HG03135 (cell line): ENCODE results near the gene ADARB2.

Source experiments
- ATAC-seq: cut with Tn5 transposase; IDR thresholded peaks from one replicate; pipeline ENCODE4 v1.9.1; 2021; ENCODE audit warnings: mild to moderate bottlenecking, moderate library complexity; ENCODE audit not compliant: unreplicated experiment

ADARB2 gene

GRCh38 chr10:1509011-1509530 is 228.3 kb downstream of the ADARB2 start:
- no peak for ATAC-seq

- ATAC-seq, result no peak
Observed at GRCh38 chr10:1508096-1508495, 229.2 kb downstream of the ADARB2 start.

GRCh38 chr10:1507436-1507835 is 229.9 kb downstream of the ADARB2 start:
- ATAC-seq, result no peak

- ATAC-seq, result no peak
Observed at GRCh38 chr10:1504940-1505339, 232.4 kb downstream of the ADARB2 start.

- no peak for ATAC-seq
Observed at GRCh38 chr10:1504286-1504685, 233.0 kb downstream of the ADARB2 start.

DNA sequence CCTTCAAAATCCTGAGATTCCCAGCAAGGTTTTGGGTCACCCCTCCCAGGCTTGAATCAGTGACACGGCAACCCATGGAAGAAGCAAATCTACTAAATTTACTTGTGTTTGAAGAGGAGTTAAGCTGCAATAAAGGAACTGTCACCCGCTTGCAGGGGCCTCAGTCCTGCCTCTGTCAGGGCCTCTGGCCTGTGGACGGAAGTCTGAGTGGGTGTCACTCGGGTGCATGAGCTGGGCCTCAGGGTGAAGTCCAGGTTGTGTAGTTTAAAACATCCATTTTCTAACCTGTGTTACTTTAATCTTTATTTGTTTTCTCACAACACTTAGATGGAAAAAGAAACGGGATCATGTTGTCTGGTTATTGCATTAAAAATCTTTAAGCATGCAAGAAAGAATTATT is 234.9 kb downstream of the ADARB2 start:
- no peak for ATAC-seq

- ATAC-seq, result no peak
Observed at GRCh38 chr10:1499359-1499957, 237.9 kb downstream of the ADARB2 start.

- no peak for ATAC-seq
Observed at GRCh38 chr10:1498746-1499358, 238.5 kb downstream of the ADARB2 start.

- no peak for ATAC-seq
Observed at GRCh38 chr10:1495915-1496517, 241.3 kb downstream of the ADARB2 start.

DNA sequence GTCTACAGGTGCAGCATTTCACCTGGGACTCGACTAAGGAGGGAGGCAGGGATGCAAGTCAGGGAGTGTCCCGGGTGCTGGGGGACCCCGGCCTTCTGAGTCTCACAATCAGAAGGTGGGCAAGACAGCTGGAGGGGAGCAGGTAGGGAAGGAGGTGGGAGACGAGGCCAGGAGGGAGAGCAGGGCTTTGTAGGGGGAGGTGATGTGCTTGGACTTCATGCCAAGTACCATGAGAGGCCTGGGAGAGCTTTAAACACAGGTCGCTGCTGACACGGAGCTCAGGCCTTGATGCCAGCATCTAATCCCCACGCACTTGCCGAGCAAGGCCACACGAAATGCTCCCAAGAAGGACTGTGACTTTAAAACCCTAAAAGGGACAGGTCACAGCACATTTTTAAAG is 244.7 kb downstream of the ADARB2 start:
- no peak for ATAC-seq

DNA sequence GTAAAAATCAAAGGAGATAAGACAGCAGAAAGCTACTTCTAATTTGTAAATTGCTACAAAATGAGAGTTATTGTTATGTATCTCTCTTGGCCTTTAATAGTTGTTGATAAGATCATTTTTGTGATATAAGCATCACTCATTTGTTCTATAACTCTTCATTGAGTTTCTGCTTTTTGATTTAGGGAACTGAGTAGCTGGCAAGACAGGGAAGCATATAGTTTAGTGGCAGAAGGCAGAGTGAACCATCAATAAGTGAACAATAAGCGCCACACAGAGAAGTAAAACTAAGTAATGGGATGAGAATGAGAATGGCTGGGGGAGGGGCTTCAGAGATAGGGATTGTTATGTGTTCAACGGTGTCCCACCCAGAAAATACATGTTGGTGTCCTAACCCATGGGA is 245.4 kb downstream of the ADARB2 start:
- no peak for ATAC-seq

GRCh38 chr10:1489801-1490200 is 247.5 kb downstream of the ADARB2 start:
- no peak for ATAC-seq

GRCh38 chr10:1488970-1489548 is 248.3 kb downstream of the ADARB2 start:
- ATAC-seq, result peak; percentile 90

DNA sequence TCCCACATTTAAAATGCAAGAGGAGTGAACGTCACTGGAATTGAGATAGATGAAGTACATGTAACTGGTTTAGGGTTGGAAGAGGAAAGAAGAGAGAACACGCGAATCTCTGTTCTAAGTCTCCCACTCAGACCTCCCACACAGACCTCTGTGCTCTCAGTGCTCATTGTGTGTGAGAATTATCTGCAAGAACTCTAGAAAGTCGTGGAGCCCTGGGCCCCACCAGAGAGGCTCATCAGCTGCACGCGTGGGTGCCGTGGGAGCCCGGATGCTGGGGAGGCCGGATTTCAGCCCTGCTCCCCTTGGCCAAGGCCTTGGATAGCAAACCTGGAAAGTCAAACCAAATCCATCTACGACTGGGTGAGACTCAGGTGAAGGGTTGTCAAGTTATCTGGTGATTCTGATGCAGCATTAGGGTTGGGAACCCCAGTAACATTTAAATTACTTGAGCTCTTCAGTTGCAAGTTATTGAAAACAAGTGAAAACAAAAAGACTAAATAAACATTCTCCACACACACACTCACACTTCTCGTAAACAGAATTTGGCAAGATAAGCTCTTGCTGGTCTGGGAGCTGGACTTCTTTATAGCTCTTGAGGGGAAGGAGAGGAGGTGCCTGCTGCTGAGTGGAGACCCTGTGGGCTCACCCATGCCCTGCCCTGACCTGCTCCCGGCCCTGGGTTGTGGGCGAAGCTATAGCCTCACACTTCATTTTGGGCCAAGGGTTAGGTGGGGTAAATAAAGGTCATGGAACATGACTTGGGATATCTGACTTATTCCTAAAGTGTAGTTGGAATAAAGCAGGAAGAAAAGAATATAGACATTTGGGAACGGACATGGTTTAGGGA is 250.3 kb downstream of the ADARB2 start:
- no peak for ATAC-seq

DNA sequence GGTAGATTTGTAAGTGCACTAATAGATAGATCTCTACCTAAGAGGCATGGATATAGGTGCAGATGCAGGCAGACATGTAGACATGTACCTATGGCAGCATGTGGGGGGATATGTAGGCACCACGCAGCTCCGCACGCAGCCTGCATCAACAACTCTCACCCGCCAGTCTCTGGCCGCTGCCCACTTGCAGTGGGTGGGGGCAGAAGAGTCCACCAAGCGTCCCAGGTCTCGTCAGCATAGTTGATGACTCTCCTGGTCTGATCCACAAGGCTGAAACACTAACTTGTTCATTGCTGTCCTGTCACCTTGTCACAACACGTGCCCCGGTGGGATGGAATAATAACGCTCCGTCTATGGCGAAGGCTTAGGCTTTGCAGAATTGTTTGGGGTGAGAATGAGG is 252.0 kb downstream of the ADARB2 start:
- ATAC-seq, result no peak

- no peak for ATAC-seq
Observed at GRCh38 chr10:1483826-1484225, 253.5 kb downstream of the ADARB2 start.

DNA sequence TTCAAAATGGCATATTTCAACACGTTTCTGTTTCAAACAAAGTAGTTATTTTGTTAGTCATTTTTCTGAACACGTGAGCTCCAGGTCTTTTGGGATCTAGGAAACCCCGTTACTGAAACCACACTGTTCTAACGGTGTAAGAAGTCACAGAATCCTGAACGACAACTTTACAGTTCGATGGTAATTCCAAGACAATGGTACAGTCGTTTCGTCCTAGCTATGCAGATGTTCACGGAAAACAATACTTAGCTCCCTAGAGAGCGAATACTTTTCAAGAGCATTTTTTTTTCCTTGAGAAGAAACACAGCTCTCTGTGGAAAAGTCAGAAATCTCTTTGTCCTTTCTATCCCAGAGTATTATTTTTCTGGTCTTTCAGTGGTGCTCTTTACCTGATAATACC is 254.1 kb downstream of the ADARB2 start:
- ATAC-seq, result no peak

- ATAC-seq, result no peak
Observed at GRCh38 chr10:1477578-1477977, 259.7 kb downstream of the ADARB2 start.

GRCh38 chr10:1476455-1476803 is 260.9 kb downstream of the ADARB2 start:
- no peak for ATAC-seq

DNA sequence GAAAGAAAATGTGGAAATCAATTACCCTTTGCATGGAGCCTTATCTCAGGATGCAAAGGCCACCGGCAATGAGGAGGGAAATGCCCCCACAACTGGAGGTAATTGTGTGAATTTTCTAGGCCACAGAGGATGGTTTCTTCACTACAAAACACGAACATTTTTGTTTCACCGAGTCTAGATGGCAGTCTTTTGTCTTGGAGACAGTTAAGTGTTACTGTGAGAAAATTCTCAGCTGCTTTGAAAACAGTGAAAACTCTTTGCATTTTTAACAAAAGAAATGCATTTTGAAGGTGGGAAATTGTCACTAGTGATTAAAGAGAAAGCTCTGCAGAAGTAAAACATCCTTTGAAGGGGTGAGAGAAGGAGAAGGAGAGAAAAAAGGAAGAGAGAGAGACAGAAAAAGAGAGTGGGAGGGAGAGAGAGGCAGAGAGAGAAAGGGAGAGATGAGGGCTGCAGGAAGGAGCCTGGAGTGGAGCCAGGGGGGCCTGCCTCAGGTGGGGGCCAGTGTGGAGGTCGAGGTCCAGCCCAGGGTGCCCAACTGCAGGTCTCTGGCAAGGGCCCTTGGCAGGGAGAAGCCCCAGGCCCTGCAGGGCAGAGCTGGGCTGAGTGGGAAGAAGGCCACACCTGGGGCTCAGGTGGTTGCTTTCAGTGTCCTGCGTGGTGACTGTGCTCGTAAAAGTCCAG is 261.4 kb downstream of the ADARB2 start:
- ATAC-seq, result no peak
